ENCODE measurements around the gene COL5A3.
"Not testable (repeated sequence)": the region's sequence is repeated elsewhere in the genome, so short reads cannot be mapped to it uniquely, and the experiment has no call there.

COL5A3 gene

GRCh38 chr19:9945319-9945966, 64.9 kb downstream of the COL5A3 start:
- no peak for TF ChIP-seq POLR2A (IDR thresholded peaks at IDR 0.05; ENCODE audit: low read depth, low read length)
- peak; percentile 67 for DNase-seq (ENCODE audit: insufficient read length, low spot score)

GRCh38 chr19:9943744-9944143, 66.6 kb downstream of the COL5A3 start:
- DNase-seq (ENCODE audit: insufficient read length, low spot score) (no peak), FAIRE-seq (no peak)
- no peak for TF ChIP-seq POLR2A (IDR thresholded peaks at IDR 0.05; ENCODE audit: low read depth, low read length)

More at GRCh38 chr19:9945319-9945966, 64.9 kb downstream of the COL5A3 start:
- FAIRE-seq: no peak

GRCh38 chr19:9941671-9942070, 68.6 kb downstream of the COL5A3 start:
- TF ChIP-seq POLR2A (IDR thresholded peaks at IDR 0.05; ENCODE audit: low read depth, low read length): no peak
- FAIRE-seq (no peak), DNase-seq (ENCODE audit: insufficient read length, low spot score) (no peak)

GRCh38 chr19:9941231-9941630, 69.1 kb downstream of the COL5A3 start:
- FAIRE-seq (no peak), DNase-seq (ENCODE audit: insufficient read length, low spot score) (no peak)
- no peak for TF ChIP-seq POLR2A (IDR thresholded peaks at IDR 0.05; ENCODE audit: low read depth, low read length)

- no peak for DNase-seq (ENCODE audit: insufficient read length, low spot score)
- FAIRE-seq: no peak
- TF ChIP-seq POLR2A (IDR thresholded peaks at IDR 0.05; ENCODE audit: low read depth, low read length): no peak
Observed at GRCh38 chr19:9940778-9941177, 69.5 kb downstream of the COL5A3 start.

- no peak for DNase-seq (ENCODE audit: insufficient read length, low spot score)
Observed at GRCh38 chr19:9939301-9939913, 70.9 kb downstream of the COL5A3 start.

GRCh38 chr19:9937001-9937411, 73.3 kb downstream of the COL5A3 start:
- no peak for TF ChIP-seq POLR2A (IDR thresholded peaks at IDR 0.05; ENCODE audit: low read depth, low read length)
- DNase-seq (ENCODE audit: insufficient read length, low spot score) (no peak), FAIRE-seq (no peak)

More at GRCh38 chr19:9939301-9939913, 70.9 kb downstream of the COL5A3 start:
- TF ChIP-seq POLR2A (IDR thresholded peaks at IDR 0.05; ENCODE audit: low read depth, low read length): no peak
- FAIRE-seq: no peak

GRCh38 chr19:9936326-9937000, 73.8 kb downstream of the COL5A3 start, which contains the start of gene OLFM2:
Gene OLFM2 (minus strand): TSS chr19:9936515. CDS start chr19:9936366, 149 bp downstream.
- DNase-seq (ENCODE audit: insufficient read length, low spot score) (no peak), FAIRE-seq (no peak)
- TF ChIP-seq POLR2A (IDR thresholded peaks at IDR 0.05; ENCODE audit: low read depth, low read length): no peak

GRCh38 chr19:9935506-9936325, 74.6 kb downstream of the COL5A3 start:
- DNase-seq (ENCODE audit: insufficient read length, low spot score) (no peak), FAIRE-seq (no peak)

GRCh38 chr19:9934132-9934950, 76.0 kb downstream of the COL5A3 start:
- FAIRE-seq (no peak), DNase-seq (ENCODE audit: insufficient read length, low spot score) (peak; percentile 85)
- no peak for TF ChIP-seq POLR2A (IDR thresholded peaks at IDR 0.05; ENCODE audit: low read depth, low read length)

More at GRCh38 chr19:9935506-9936325, 74.6 kb downstream of the COL5A3 start:
- no peak for TF ChIP-seq POLR2A (IDR thresholded peaks at IDR 0.05; ENCODE audit: low read depth, low read length)

- TF ChIP-seq POLR2A (IDR thresholded peaks at IDR 0.05; ENCODE audit: low read depth, low read length): no peak
- DNase-seq (ENCODE audit: insufficient read length, low spot score) (no peak), FAIRE-seq (no peak)
Observed at GRCh38 chr19:9932835-9933234, 77.5 kb downstream of the COL5A3 start.

- no peak for TF ChIP-seq POLR2A (IDR thresholded peaks at IDR 0.05; ENCODE audit: low read depth, low read length)
- FAIRE-seq: no peak
- no peak for DNase-seq (ENCODE audit: insufficient read length, low spot score)
Observed at GRCh38 chr19:9931629-9932028, 78.7 kb downstream of the COL5A3 start.

GRCh38 chr19:9923440-9923839, 86.9 kb downstream of the COL5A3 start:
- no peak for DNase-seq (ENCODE audit: insufficient read length, low spot score)
- no peak for TF ChIP-seq POLR2A (IDR thresholded peaks at IDR 0.05; ENCODE audit: low read depth, low read length)
- FAIRE-seq: no peak

- not testable (repeated sequence) for DNase-seq (ENCODE audit: insufficient read length, low spot score); FAIRE-seq
Observed at GRCh38 chr19:9922782-9923379, 87.4 kb downstream of the COL5A3 start.

Measured in H54 (cell line).